WTC11 (cell line): ENCODE data around the gene MPEG1. TPM values are rescaled to one million over a fixed set of nuclear protein-coding genes. Genes with fewer than 3 reads are reported as not detected.

Experiments
- ATAC-seq: fragments of 200-7000 bp; cut with Tn5 transposase; 2 replicates; pipeline ENCODE4 v1.10.0; 2021; ENCODE audit warnings: mild to moderate bottlenecking, moderate library complexity
- CTCF ChIA-PET: fragments of 300-600 bp; sonication (Branson Sonifier 250); formaldehyde crosslinking; loops from one replicate; lab custom pipeline; 2021; ENCODE audit warnings: antibody characterized with exemption; lab: Charles Lee
- POLR2A ChIA-PET: fragments of 350-600 bp; sonication (Branson Sonifier 250); formaldehyde crosslinking; loops from one replicate; lab custom pipeline; 2021; ENCODE audit warnings: antibody characterized with exemption; lab: Charles Lee
- DNase-seq: peaks from one replicate; pipeline ENCODE4 v3.0.0; 2021; ENCODE audit warnings: low spot score
- H3K27ac Mint-ChIP-seq: 2 replicates; pipeline ENCODE4 v1.8.0; 2021; ENCODE audit warnings: mixed read lengths
- H3K27me3 Mint-ChIP-seq: 2 replicates; pipeline ENCODE4 v1.8.0; 2021; ENCODE audit warnings: low read depth, mild to moderate bottlenecking, moderate library complexity, mixed read lengths
- H3K36me3 Mint-ChIP-seq: 2 replicates; pipeline ENCODE4 v1.8.0; 2021; ENCODE audit warnings: mixed read lengths
- H3K4me1 Mint-ChIP-seq: 2 replicates; pipeline ENCODE4 v1.8.0; 2022; ENCODE audit warnings: mixed read lengths
- H3K4me3 Mint-ChIP-seq: 2 replicates; pipeline ENCODE4 v1.8.0; 2021; ENCODE audit warnings: mild to moderate bottlenecking, moderate library complexity, mixed read lengths
- H3K9me3 Mint-ChIP-seq: 2 replicates; pipeline ENCODE4 v1.8.0; 2021; ENCODE audit warnings: mixed read lengths
- ATF6 ChIP-seq: sonication (generic); formaldehyde crosslinking; IDR thresholded peaks from 2 replicates; pipeline ENCODE4 v1.8.1; 2023; ENCODE audit warnings: mild to moderate bottlenecking, missing genetic modification reagents
- ERG ChIP-seq: fragments of 250-450 bp; sonication (Bioruptor Pico); IDR thresholded peaks from 2 replicates; pipeline ENCODE4 v1.8.0; 2021; ENCODE audit warnings: mild to moderate bottlenecking
- ESRRA ChIP-seq: sonication (generic); formaldehyde crosslinking; IDR thresholded peaks from 2 replicates; pipeline ENCODE4 v1.8.1; 2022; ENCODE audit warnings: mild to moderate bottlenecking, missing genetic modification reagents, borderline replicate concordance
- ETV6 ChIP-seq: sonication (generic); formaldehyde crosslinking; IDR thresholded peaks from 2 replicates; pipeline ENCODE4 v1.8.1; 2022; ENCODE audit warnings: mild to moderate bottlenecking, missing genetic modification reagents
- FOXK1 ChIP-seq: sonication (generic); formaldehyde crosslinking; IDR thresholded peaks from 2 replicates; pipeline ENCODE4 v1.8.0; 2022; ENCODE audit warnings: mild to moderate bottlenecking, moderate library complexity, missing genetic modification reagents
- GRHL2 ChIP-seq: fragments of 250-450 bp; sonication (Bioruptor Pico); IDR thresholded peaks from 2 replicates; pipeline ENCODE4 v1.8.0; 2022; ENCODE audit warnings: mild to moderate bottlenecking, moderate library complexity; ENCODE audit not compliant: insufficient replicate concordance, severe bottlenecking
- HMGA2 ChIP-seq: fragments of 250-450 bp; sonication (Bioruptor Pico); IDR thresholded peaks from 2 replicates; pipeline ENCODE4 v1.4.0; 2021; ENCODE audit warnings: mild to moderate bottlenecking, moderate library complexity
- JAZF1 ChIP-seq: fragments of 250-450 bp; sonication (Bioruptor Pico); IDR thresholded peaks from 2 replicates; pipeline ENCODE4 v1.9.0; 2021; ENCODE audit warnings: moderate library complexity, mild to moderate bottlenecking, inconsistent platforms
- JUN ChIP-seq: sonication (generic); formaldehyde crosslinking; IDR thresholded peaks from 2 replicates; pipeline ENCODE4 v1.8.0; 2023; ENCODE audit warnings: mild to moderate bottlenecking, missing genetic modification reagents
- MYBL2 ChIP-seq: sonication (generic); formaldehyde crosslinking; IDR thresholded peaks from 2 replicates; pipeline ENCODE4 v1.8.1; 2023; ENCODE audit warnings: mild to moderate bottlenecking, moderate library complexity, missing genetic modification reagents
- NFATC4 ChIP-seq: fragments of 250-450 bp; sonication (Bioruptor Pico); IDR thresholded peaks from 2 replicates; pipeline ENCODE4 v1.9.0; 2021; ENCODE audit warnings: mild to moderate bottlenecking
- NFE2L1 ChIP-seq: sonication (generic); formaldehyde crosslinking; IDR thresholded peaks from 2 replicates; pipeline ENCODE4 v1.8.1; 2023; ENCODE audit warnings: missing genetic modification reagents
- NR2C2 ChIP-seq: sonication (generic); formaldehyde crosslinking; IDR thresholded peaks from 2 replicates; pipeline ENCODE4 v1.8.0; 2022; ENCODE audit warnings: mild to moderate bottlenecking, missing genetic modification reagents
- RORB ChIP-seq: fragments of 250-450 bp; sonication (Bioruptor Pico); IDR thresholded peaks from 2 replicates; pipeline ENCODE4 v1.9.0; 2021; ENCODE audit warnings: mild to moderate bottlenecking
- SMAD4 ChIP-seq: sonication (generic); formaldehyde crosslinking; IDR thresholded peaks from 2 replicates; pipeline ENCODE4 v1.8.0; 2022; ENCODE audit warnings: mild to moderate bottlenecking, missing genetic modification reagents
- SP1 ChIP-seq: sonication (generic); formaldehyde crosslinking; conservative IDR thresholded peaks from 2 replicates; pipeline ENCODE4 v1.8.1; 2022; ENCODE audit warnings: missing genetic modification reagents
- TEAD1 ChIP-seq: sonication (generic); formaldehyde crosslinking; IDR thresholded peaks from 2 replicates; pipeline ENCODE4 v1.8.0; 2022; ENCODE audit warnings: mild to moderate bottlenecking, missing genetic modification reagents
- TEAD4 ChIP-seq: sonication (generic); formaldehyde crosslinking; IDR thresholded peaks from 2 replicates; pipeline ENCODE4 v1.8.0; 2022; ENCODE audit warnings: mild to moderate bottlenecking, missing genetic modification reagents
- ZNF232 ChIP-seq: sonication (generic); formaldehyde crosslinking; IDR thresholded peaks from 2 replicates; pipeline ENCODE4 v1.8.0; 2022; ENCODE audit warnings: mild to moderate bottlenecking, missing genetic modification reagents
- ZNF423 ChIP-seq: fragments of 250-450 bp; sonication (Bioruptor Pico); IDR thresholded peaks from 2 replicates; pipeline ENCODE4 v2.1.2; 2022; ENCODE audit warnings: mild to moderate bottlenecking, moderate library complexity
- total RNA-seq: library from RNA; stranded (reverse); gene quantifications from 3 replicates; pipeline ENCODE4 v1.2.3, GENCODE V29; 2021
- TF ChIP-seq, protein P1 (sequence below): sonication (generic); formaldehyde crosslinking; IDR thresholded peaks from 2 replicates; pipeline ENCODE4 v1.8.1; 2022; ENCODE audit warnings: missing genetic modification reagents, borderline replicate concordance
- TF ChIP-seq, protein P2 (sequence below): sonication (generic); formaldehyde crosslinking; conservative IDR thresholded peaks from 2 replicates; pipeline ENCODE4 v1.8.1; 2022; ENCODE audit warnings: mild to moderate bottlenecking, missing genetic modification reagents
- TF ChIP-seq, protein P3 (sequence below): sonication (generic); formaldehyde crosslinking; IDR thresholded peaks from 2 replicates; pipeline ENCODE4 v1.8.0; 2022; ENCODE audit warnings: mild to moderate bottlenecking, missing genetic modification reagents

Gene MPEG1
- total RNA-seq, 1 experiment from 2014 or later, result 0.09 TPM

DNA sequence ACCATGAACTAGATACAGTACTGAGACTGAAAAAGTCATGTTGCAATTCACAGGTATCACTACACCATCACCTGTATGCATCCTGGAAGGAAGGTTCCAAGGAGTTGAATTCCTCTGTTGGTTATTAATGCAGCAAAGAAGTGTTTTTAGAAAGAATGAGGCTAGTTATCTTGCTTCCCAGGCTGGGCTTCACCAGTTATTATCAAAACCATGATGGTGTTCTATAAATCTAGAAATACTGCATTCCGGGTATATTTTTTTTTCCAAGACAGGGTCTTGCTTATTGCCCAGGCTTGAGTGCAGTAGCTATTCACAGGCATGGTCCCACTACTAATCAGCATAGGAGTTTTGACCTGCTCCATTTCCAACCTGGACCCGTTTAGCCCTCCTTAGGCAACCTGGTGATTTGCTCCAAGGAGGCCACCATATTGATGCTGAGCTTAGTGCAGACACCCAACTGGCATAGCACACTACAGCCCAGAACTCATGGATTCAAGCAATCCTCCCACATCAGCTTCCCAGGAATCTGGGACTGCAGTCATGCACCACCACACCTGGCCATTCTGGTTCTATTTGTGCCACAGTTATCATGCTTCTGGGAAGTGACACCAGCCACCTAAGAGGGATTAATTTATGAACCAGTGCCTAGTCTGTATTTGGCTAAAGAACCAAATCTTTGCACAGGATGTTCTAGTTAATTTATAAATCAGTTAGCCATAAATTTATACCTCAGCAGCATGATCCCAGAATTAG lies 1.6 kb upstream of the MPEG1 start:
- CTCF ChIA-PET, result no interaction called here
- H3K27ac Mint-ChIP-seq, result no peak overlapping the region

DNA sequence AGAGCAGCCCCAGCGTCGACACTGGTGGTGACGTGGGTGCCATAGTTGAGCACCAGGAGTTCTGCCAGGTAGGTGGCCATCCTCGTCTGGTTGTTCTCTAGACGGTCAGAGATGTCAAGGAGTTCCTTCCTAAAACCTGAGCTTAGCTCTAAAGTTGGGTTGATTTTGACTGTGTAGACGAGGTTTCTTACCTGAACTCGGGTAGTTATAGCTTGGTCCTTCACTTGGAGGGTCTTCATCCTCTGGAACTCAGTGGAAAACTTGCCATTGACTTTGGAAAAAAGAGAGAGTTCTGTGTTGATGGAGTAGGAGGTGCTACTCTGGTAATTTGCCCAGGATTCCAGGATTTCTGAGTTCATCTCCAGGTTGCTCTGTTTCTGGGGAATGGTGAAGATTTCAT lies 505 bp downstream of the MPEG1 start:
- H3K27ac Mint-ChIP-seq, result no peak overlapping the region
- H3K4me1 Mint-ChIP-seq, result peaks cover 3% of the 10 kb centered on the region
- ChIA-PET CTCF (no interaction called here), POLR2A (no interaction called here)
- H3K36me3 Mint-ChIP-seq, result no peaks in the 10 kb centered on the region
- 0 out of 2 replicates have a peak, but pooled peaks cover 3% of the 10 kb centered on the region for H3K9me3 Mint-ChIP-seq
- ATAC-seq (no peak), DNase-seq (no peak)
- TF ChIP-seq NFE2L1 (CRISPR knock-in tag) (no peak), ZNF232 (no peak), SMAD4 (CRISPR knock-in tag) (no peak), HMGA2 (CRISPR knock-in tag) (no peak), TEAD1 (CRISPR knock-in tag) (no peak), RORB (no peak)
- H3K27me3 Mint-ChIP-seq, result no peaks in the 10 kb centered on the region; the same call in 1 of the 2 replicates
- no peak overlapping the region for H3K4me3 Mint-ChIP-seq

More for the DNA sequence above, 1.6 kb upstream of the MPEG1 start:
- H3K9me3 Mint-ChIP-seq, result 0 out of 2 replicates have a peak, but pooled peaks cover 3% of the 10 kb centered on the region
- no peaks in the 10 kb centered on the region; the same call in 1 of the 2 replicates for H3K27me3 Mint-ChIP-seq
- no peak overlapping the region for H3K4me3 Mint-ChIP-seq
- ATAC-seq (no peak), DNase-seq (no peak)
- TF ChIP-seq ERG (no peak), MYBL2 (CRISPR knock-in tag) (no peak), SP1 (CRISPR knock-in tag) (no peak), ETV6 (CRISPR knock-in tag) (no peak), JUN (no peak), GRHL2 (CRISPR knock-in tag) (no peak), ZNF232 (no peak), ATF6 (CRISPR knock-in tag) (no peak), JAZF1 (CRISPR knock-in tag) (no peak), NFATC4 (CRISPR knock-in tag) (no peak), NR2C2 (CRISPR knock-in tag) (no peak), ESRRA (CRISPR knock-in tag) (no peak), TEAD4 (CRISPR knock-in tag) (no peak), ZNF423 (CRISPR knock-in tag) (no peak), FOXK1 (CRISPR knock-in tag) (no peak)
- TF ChIP-seq, protein P1, sequence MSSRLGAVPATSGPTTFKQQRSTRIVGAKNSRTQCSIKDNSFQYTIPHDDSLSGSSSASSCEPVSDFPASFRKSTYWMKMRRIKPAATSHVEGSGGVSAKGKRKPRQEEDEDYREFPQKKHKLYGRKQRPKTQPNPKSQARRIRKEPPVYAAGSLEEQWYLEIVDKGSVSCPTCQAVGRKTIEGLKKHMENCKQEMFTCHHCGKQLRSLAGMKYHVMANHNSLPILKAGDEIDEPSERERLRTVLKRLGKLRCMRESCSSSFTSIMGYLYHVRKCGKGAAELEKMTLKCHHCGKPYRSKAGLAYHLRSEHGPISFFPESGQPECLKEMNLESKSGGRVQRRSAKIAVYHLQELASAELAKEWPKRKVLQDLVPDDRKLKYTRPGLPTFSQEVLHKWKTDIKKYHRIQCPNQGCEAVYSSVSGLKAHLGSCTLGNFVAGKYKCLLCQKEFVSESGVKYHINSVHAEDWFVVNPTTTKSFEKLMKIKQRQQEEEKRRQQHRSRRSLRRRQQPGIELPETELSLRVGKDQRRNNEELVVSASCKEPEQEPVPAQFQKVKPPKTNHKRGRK (CRISPR knock-in tag), result no peak
- TF ChIP-seq, protein P2, sequence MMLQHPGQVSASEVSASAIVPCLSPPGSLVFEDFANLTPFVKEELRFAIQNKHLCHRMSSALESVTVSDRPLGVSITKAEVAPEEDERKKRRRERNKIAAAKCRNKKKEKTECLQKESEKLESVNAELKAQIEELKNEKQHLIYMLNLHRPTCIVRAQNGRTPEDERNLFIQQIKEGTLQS, result no peak
- TF ChIP-seq, protein P3, sequence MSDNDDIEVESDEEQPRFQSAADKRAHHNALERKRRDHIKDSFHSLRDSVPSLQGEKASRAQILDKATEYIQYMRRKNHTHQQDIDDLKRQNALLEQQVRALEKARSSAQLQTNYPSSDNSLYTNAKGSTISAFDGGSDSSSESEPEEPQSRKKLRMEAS (CRISPR knock-in tag), result no peak
- POLR2A ChIA-PET, result no interaction called here
- no peaks in the 10 kb centered on the region for H3K4me1 Mint-ChIP-seq
- H3K36me3 Mint-ChIP-seq, result no peaks in the 10 kb centered on the region
